Vagina (tissue), 2 donors: ENCODE measurements around the gene ASTN2. TPM values are rescaled to one million over a fixed set of nuclear protein-coding genes. Genes with fewer than 3 reads are reported as not detected.

Experiments used
- DNase-seq, 2 donors: peaks; one replicate each; pipeline ENCODE4 v3.0.0-alpha.2; 2017; ENCODE audit errors: extremely low spot score in 2 of 2
- H3K27ac ChIP-seq: fragments of 200-600 bp; sonication (generic); one replicate; pipeline ENCODE4 v1.5.1; 2019
- H3K27me3 ChIP-seq: fragments of 200-600 bp; sonication (generic); one replicate; pipeline ENCODE4 v1.5.1; 2019
- H3K36me3 ChIP-seq, 2 donors: fragments of 200-600 bp; sonication (generic); one replicate each; pipeline ENCODE4 v1.5.1; 2017 to 2019
- H3K4me1 ChIP-seq: fragments of 200-600 bp; sonication (generic); one replicate; pipeline ENCODE4 v1.5.1; 2019
- H3K4me3 ChIP-seq, 2 donors: fragments of 200-600 bp; sonication (generic); 1 replicate in 1 of 2; 2 replicates in 1 of 2; pipeline ENCODE4 v1.5.1; 2016 to 2019
- H3K9me3 ChIP-seq: fragments of 200-600 bp; sonication (generic); one replicate; pipeline ENCODE4 v1.5.1; 2019
- POLR2A ChIP-seq, 2 donors: fragments of 450-650 bp; IDR thresholded peaks; one replicate each; pipeline ENCODE4 v1.6.1; 2017; ENCODE audit warnings: antibody characterized with exemption in 2 of 2, mild to moderate bottlenecking in 2 of 2, moderate library complexity in 2 of 2
- POLR2AphosphoS5 ChIP-seq, 2 donors: sonication (generic); formaldehyde crosslinking; IDR thresholded peaks; one replicate each; pipeline ENCODE4 v1.9.0; 2017; ENCODE audit warnings: antibody characterized with exemption in 2 of 2, mild to moderate bottlenecking in 2 of 2, low read depth in 1 of 2; ENCODE audit not compliant: insufficient read depth in 1 of 2
- intact Hi-C: fragments of 100-400 bp; cut with DNase I; formaldehyde crosslinking; loops from one replicate; pipeline ENCODE4 v1.15.1; 2023
- total RNA-seq: library from RNA; depleted of rRNA; stranded (reverse); fragments of >200 nt; gene quantifications from one replicate; pipeline ENCODE4 v1.2.3, GENCODE V29; 2016
- TF ChIP-seq, protein P1 (sequence below), 3 experiments: fragments of 450-650 bp in 2 of 3; fragments of 200-600 bp in 1 of 3; sonication (generic) in 1 of 3; IDR thresholded peaks; one replicate each; pipeline ENCODE4 v1.5.1; 2017 to 2019; ENCODE audit warnings: antibody characterized with exemption in 3 of 3, mild to moderate bottlenecking in 2 of 3, moderate library complexity in 2 of 3

Gene ASTN2
- total RNA-seq, 1 donor from 2014 or later: 4.4 TPM

DNA sequence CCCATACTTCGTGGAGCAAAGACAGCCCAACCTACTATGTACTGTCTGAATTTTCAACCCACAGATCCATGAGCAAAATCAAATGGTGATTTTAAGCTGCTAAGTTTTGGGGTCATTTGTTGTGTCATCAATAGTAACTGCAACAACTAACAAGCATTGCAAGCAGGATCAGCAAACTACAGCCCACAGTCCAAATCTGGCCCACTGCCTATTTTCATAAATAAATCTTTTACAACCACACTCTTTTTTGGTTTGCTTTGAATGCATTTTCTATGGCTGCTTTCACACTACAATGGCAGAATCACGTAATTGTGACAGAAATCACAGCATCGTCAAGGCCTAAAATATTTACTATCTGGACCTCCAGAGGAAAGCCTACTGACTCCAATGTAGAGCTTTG lies 964.9 kb downstream of the ASTN2 start:
- Histone ChIP-seq H3K9me3 (no peaks in the 10 kb centered on the region), H3K27me3 (no peaks in the 10 kb centered on the region), H3K4me1 (peaks cover 26% of the 10 kb centered on the region), H3K27ac (no peak overlapping the region), H3K36me3 (no peaks in the 10 kb centered on the region), H3K4me3 (no peak overlapping the region)
- DNase-seq: no peak
- intact Hi-C loops: no loop called here
- TF ChIP-seq POLR2AphosphoS5 (IDR thresholded peaks at IDR 0.05; ENCODE audit: insufficient read depth in 1 of 2, low read depth in 1 of 2) (no peak), POLR2A (IDR thresholded peaks at IDR 0.05) (no peak)
- TF ChIP-seq, protein P1, sequence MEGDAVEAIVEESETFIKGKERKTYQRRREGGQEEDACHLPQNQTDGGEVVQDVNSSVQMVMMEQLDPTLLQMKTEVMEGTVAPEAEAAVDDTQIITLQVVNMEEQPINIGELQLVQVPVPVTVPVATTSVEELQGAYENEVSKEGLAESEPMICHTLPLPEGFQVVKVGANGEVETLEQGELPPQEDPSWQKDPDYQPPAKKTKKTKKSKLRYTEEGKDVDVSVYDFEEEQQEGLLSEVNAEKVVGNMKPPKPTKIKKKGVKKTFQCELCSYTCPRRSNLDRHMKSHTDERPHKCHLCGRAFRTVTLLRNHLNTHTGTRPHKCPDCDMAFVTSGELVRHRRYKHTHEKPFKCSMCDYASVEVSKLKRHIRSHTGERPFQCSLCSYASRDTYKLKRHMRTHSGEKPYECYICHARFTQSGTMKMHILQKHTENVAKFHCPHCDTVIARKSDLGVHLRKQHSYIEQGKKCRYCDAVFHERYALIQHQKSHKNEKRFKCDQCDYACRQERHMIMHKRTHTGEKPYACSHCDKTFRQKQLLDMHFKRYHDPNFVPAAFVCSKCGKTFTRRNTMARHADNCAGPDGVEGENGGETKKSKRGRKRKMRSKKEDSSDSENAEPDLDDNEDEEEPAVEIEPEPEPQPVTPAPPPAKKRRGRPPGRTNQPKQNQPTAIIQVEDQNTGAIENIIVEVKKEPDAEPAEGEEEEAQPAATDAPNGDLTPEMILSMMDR (IDR thresholded peaks at IDR 0.05): no peak

DNA sequence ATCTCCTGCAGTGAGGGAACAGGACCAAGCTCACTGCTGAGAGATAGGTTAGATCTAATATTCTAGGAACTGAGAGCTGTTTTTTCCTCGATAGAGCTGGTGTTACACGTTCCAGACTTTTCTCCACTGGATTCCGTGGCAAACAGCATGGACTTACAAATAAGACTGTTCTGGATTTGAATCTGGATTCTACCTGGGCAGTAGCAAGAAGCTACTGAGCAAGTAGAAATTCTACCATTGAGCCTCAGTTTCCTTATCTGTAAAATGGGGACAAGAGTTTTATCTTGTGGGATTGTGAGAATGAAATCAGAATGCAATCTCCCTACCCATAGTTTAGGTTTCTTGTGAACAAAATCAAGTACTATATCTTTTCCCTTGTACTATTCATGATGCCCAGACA lies 966.4 kb downstream of the ASTN2 start:
- H3K36me3 ChIP-seq: no peaks in the 10 kb centered on the region
- DNase-seq: no peak
- peaks cover 26% of the 10 kb centered on the region for H3K4me1 ChIP-seq
- TF ChIP-seq POLR2A (IDR thresholded peaks at IDR 0.05): no peak
- TF ChIP-seq, protein P1 (IDR thresholded peaks at IDR 0.05): no peak
- TF ChIP-seq POLR2AphosphoS5 (IDR thresholded peaks at IDR 0.05; ENCODE audit: insufficient read depth in 1 of 2, low read depth in 1 of 2): no peak
- no peaks in the 10 kb centered on the region for H3K9me3 ChIP-seq
- no peaks in the 10 kb centered on the region for H3K27me3 ChIP-seq
- no peak overlapping the region for H3K4me3 ChIP-seq
- intact Hi-C loops: no loop called here
- no peak overlapping the region for H3K27ac ChIP-seq

DNA sequence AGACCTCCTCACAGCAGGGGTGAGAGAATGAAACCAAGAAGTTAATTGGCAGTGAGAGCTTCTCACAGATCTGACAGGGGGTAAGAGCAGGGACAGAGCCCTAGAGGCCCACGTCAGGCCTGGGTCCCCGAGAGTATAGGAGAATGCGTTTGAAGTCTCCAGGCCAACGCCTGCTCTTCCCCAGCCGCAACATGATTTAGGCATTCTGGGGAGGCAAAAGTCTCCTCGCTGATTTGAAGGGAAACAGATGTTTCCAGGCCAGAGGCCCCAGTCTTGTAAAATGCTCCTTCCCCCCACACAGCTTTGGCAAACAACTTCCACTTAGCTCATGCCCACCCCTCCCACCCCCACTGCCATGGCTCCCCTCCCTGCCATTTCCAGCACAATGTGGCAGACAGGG lies 966.9 kb downstream of the ASTN2 start:
- Histone ChIP-seq H3K4me3 (no peak overlapping the region), H3K36me3 (no peaks in the 10 kb centered on the region), H3K9me3 (no peaks in the 10 kb centered on the region), H3K27ac (no peak overlapping the region), H3K4me1 (peaks cover 26% of the 10 kb centered on the region), H3K27me3 (no peaks in the 10 kb centered on the region)
- intact Hi-C loops: no loop called here
- no peak for DNase-seq
- no peak for TF ChIP-seq POLR2A (IDR thresholded peaks at IDR 0.05)
- TF ChIP-seq, protein P1 (IDR thresholded peaks at IDR 0.05): no peak
- no peak for TF ChIP-seq POLR2AphosphoS5 (IDR thresholded peaks at IDR 0.05; ENCODE audit: insufficient read depth in 1 of 2, low read depth in 1 of 2)

DNA sequence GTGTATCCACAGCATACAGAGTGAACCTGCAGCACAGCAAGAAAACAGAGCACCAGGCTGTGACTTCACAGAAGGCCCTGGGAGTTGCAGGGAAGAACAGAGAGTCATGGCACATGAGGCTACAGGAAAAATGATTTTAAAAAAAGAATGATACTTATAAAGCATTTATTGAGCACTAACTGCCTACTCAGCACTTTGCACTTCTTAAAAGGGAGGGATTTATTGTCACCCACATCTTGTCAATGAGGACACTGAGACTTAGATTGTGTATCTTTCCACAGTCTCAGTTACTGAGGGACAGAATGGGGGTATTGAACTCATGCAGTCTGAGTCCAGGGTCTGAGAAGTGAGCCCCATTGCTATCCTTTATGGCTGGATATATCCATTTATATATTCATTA lies 972.3 kb downstream of the ASTN2 start:
- no peaks in the 10 kb centered on the region for H3K36me3 ChIP-seq
- H3K9me3 ChIP-seq: no peaks in the 10 kb centered on the region
- no peak overlapping the region for H3K4me3 ChIP-seq
- peaks cover 1% of the 10 kb centered on the region for H3K4me1 ChIP-seq
- H3K27ac ChIP-seq: no peak overlapping the region
- intact Hi-C loops: no loop called here
- no peak for DNase-seq
- no peaks in the 10 kb centered on the region for H3K27me3 ChIP-seq
- TF ChIP-seq, protein P1 (IDR thresholded peaks at IDR 0.05): no peak
- no peak for TF ChIP-seq POLR2A (IDR thresholded peaks at IDR 0.05)
- TF ChIP-seq POLR2AphosphoS5 (IDR thresholded peaks at IDR 0.05; ENCODE audit: insufficient read depth in 1 of 2, low read depth in 1 of 2): no peak

DNA sequence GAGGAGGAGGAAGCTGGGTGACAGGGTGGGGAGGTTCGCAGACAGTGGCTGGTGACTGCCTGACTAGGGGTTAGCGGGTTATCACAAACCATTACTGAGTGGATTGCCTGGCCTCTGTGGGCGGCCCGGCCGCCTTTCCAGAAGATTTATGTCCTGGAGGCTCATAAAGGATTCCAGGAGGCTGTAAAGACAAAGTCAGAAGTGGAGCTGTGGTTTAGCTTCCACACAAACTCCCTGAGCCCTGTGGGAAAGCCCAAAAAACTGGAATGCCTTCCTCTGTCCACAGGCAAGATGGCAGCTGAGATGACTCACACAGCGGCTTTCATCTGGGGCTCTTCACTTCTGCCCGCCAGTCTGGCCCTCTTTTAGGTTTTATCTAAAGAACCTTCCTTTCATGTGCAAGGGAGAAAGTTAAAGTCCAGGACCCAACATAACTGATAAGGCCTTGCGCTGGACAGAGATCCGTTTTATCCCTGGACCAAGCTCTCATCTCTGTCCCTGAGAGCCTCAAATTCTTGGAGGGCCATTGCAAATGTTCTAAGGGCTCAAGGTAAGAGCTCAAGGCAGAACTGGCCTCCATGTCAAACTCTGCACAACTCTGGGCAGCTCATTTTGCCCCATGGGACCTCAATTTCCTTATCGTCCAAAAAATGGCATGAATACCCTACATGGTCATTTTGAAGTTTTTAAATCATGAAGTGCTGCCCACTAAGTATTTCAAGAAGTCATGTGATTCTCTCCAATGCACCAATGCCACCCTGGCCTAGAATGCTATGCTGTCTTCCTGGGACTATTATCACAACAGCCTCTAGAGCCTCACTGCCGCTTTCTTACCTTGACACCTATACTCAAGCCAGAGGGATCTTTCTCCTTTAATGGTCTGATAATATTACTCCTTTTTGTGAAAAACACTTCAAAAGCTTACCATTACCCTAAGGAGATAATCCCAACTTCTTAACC lies 977.2 kb downstream of the ASTN2 start:
- no peak for DNase-seq
- Histone ChIP-seq H3K4me1 (no peaks in the 10 kb centered on the region), H3K4me3 (no peak overlapping the region), H3K36me3 (no peaks in the 10 kb centered on the region), H3K9me3 (no peaks in the 10 kb centered on the region), H3K27me3 (no peaks in the 10 kb centered on the region), H3K27ac (no peak overlapping the region)
- intact Hi-C loops: no loop called here
- TF ChIP-seq POLR2AphosphoS5 (IDR thresholded peaks at IDR 0.05; ENCODE audit: insufficient read depth in 1 of 2, low read depth in 1 of 2): no peak
- TF ChIP-seq POLR2A (IDR thresholded peaks at IDR 0.05): no peak
- TF ChIP-seq, protein P1 (IDR thresholded peaks at IDR 0.05): no peak
